GM18867 (cell line): ENCODE results near the gene ZBTB5.
"Not testable (repeated sequence)": the region's sequence is repeated elsewhere in the genome, so short reads cannot be mapped to it uniquely, and the experiment has no call there.

Experiments used
- ATAC-seq: cut with Tn5 transposase; IDR thresholded peaks from one replicate; pipeline ENCODE4 v1.9.1; 2021; ENCODE audit warnings: mild to moderate bottlenecking, moderate library complexity; ENCODE audit not compliant: unreplicated experiment

The ZBTB5 gene

GRCh38 chr9:37426431-37426830 is 38.8 kb downstream of the ZBTB5 start:
- not testable (repeated sequence) for ATAC-seq

- ATAC-seq = no peak
Observed at GRCh38 chr9:37425298-37425752, 39.9 kb downstream of the ZBTB5 start.

- no peak for ATAC-seq
Observed at GRCh38 chr9:37424686-37425297, 40.5 kb downstream of the ZBTB5 start.

GRCh38 chr9:37424204-37424685 is 41.0 kb downstream of the ZBTB5 start:
- ATAC-seq = no peak

- ATAC-seq = no peak
Observed at GRCh38 chr9:37423508-37423907, 41.7 kb downstream of the ZBTB5 start.

DNA sequence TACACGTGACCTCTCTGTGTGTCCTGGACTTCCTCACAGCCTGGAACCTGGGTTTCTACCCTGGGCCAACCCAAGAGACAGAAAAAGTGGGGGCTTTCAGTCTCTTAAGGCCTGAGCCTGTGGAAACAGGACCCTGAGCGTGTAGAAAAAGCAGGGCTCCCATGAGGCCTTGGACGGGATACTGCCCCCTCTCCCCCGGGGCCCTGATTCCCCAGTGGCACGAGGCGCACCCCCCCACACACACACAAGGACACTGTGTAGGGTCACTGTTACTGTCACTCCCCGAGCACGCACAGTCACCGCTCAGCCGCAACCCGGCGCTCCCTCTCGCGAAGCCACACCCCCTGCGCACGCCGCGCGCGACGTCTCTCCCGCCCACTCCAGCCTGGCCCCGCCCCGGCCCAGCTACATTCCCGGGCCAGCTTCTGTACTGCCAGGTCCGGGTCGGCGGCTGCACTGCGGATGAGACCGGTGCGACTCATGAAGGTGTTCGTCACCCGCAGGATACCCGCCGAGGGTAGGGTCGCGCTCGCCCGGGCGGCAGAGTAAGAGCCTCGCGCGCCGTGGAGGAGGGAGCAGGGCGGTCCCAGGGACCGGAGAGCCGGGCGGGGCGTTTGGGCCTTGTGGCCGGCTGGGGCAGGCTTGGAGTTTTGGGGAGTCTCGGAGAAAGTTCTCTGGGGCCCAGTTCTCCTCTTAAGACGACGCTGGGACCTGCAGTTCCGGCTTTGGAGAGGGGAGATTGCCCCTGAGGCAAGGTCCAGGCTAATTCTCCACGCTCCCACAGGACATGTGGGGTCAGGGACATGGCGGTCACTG is 42.8 kb downstream of the ZBTB5 start, which contains the start of gene GRHPR:
GRHPR (plus strand) TSS at position 408 of the 816 bp plus-strand sequence; CDS start at position 463, 55 bp downstream.
- ATAC-seq = peak; percentile 95

GRCh38 chr9:37421914-37422288 is 43.3 kb downstream of the ZBTB5 start:
- ATAC-seq = peak; percentile 18

DNA sequence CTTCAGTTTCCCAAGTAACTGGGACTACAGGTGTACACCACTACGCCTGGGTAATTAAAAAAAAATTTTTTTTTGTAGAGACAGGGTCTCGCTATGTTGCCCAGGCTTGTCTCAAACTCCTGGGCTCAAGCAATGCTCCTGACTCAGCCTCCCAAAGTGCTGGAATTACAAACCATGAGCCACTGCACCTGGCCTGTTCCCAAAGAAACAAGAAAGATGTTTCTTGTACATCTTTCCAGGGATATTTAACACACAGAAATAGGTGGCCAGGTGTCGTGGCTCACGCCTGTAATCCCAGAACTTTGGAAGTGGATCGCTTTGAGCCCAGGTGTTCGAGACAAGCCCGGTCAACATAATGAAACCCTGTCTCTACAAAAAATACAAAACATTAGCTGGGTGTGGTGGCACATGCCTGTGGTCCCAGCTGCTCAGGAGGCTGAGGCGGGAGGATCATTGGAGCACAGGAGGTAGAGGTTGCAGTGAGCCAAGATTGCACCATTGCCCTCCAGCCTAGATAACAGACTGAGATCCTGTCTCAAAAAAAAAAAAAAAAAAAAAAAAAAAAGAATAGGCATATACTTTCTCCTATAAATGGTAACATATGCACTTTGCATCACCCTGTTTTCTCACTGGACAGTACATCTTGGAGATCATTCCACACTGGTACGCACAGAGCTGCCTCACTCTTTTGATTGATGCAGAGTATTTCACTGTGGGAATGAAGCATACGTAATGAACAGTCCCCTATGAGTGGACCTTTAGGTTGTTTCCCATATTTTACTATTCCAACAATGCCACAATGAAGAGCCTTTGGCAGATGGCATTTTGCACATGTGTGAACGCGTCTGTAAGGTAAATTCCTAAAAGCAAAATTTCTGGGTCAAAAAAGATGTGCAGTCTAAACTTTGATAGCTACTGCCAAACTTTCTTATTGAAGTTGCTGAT is 44.7 kb downstream of the ZBTB5 start:
- ATAC-seq = no peak

- ATAC-seq = no peak
Observed at GRCh38 chr9:37419204-37419603, 46.0 kb downstream of the ZBTB5 start.

DNA sequence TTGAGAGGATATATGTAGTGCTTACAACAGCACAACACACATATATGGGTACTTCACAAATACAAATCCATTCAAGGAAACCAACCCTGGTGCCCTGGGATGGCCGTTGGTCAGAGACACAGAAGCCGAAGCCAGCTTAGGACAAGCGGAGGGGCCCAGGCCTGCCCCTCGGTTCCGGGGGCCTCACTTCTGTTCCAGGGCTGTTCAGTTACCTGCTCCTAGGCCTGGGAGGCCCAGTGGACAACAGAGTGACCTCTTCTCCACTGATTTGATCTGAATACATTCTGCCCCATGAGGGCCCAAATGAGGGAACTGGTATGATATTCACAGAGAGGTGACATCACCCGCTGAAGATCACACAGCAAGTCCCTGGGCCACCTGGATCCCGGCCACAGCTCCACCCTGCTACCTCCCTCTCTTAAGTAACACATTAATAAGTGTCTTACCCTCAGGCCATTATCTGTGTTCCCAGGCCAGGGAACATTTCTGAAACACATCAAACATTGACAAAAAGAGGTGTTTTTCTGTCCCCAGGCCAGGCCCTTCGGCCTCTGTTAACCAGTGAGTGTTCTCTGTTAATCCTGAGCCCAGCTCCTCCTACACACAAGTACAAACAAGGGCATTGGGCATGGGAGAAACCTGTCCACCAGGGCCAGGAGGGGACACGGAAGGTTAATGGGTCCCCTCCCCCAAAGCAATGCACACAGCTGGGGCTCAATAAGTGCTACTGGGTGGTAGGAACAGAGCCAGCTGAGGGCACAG is 47.2 kb downstream of the ZBTB5 start:
- ATAC-seq = no peak

GRCh38 chr9:37417252-37417803 is 47.9 kb downstream of the ZBTB5 start:
- ATAC-seq = no peak

- peak; percentile 35 for ATAC-seq
Observed at GRCh38 chr9:37415011-37415719, 50.1 kb downstream of the ZBTB5 start.

DNA sequence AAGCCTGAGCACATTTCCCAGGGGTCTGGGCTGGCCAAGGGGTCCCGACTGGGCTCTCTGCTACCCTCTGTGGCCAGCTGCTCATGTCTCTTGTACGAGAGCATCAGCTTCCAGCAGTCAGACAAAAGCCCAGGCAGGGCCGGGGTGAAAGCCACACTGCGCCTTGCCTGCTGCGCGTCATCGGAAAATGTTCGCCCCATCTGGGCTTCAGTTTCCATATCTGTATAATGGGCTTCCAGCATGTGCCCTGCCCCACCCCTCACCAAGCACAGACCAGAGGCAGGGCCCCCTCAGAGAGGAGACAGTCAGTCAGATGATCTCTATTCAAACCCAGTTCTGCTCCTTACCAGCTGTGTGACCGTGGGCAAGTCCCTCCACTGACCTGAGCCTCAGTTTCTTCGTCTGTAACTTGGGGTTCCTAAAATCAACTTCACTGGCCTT is 50.7 kb downstream of the ZBTB5 start:
- no peak for ATAC-seq

- no peak for ATAC-seq
Observed at GRCh38 chr9:37413311-37413710, 51.9 kb downstream of the ZBTB5 start.

GRCh38 chr9:37412431-37413151 is 52.7 kb downstream of the ZBTB5 start:
- ATAC-seq = no peak

- ATAC-seq = no peak
Observed at GRCh38 chr9:37410969-37411785, 54.1 kb downstream of the ZBTB5 start.

DNA sequence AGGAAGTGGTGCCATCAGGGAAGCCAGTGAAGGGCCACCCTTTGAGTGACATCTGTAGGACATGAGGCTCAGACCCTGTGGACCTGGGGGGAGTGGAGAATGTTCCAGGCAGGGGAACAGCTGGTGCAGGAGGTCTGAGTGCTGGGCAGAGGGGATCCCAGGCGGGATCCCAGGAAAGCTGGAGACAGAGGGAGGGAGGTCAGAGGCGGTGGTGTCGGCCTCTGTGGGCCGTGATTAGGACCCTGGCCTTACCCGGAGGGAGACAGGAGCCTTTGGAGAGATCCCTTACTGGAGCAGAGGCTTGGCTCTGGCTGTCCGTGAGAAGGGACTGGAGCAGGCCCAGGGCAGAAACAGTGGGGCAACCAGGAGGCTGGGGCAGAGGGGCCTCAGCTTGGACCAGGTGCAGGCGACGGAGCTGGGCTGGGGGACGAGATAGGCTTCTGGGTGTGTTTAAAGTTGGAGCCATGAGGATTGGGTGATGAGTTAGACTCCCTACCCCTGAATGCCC is 54.8 kb downstream of the ZBTB5 start:
- ATAC-seq = no peak
